SH-SY5Y (cell line): Measurements from ENCODE around the gene GRID2.

Experiments
- GATA2 ChIP-seq: IDR thresholded peaks from 2 replicates; pipeline ENCODE4 v1.6.1; 2011; ENCODE audit warnings: mild to moderate bottlenecking, low read depth, low read length
- GATA3 ChIP-seq: IDR thresholded peaks from 2 replicates; pipeline ENCODE4 v1.6.1; 2011; ENCODE audit warnings: low read depth, mild to moderate bottlenecking, low read length, moderate library complexity

DNA sequence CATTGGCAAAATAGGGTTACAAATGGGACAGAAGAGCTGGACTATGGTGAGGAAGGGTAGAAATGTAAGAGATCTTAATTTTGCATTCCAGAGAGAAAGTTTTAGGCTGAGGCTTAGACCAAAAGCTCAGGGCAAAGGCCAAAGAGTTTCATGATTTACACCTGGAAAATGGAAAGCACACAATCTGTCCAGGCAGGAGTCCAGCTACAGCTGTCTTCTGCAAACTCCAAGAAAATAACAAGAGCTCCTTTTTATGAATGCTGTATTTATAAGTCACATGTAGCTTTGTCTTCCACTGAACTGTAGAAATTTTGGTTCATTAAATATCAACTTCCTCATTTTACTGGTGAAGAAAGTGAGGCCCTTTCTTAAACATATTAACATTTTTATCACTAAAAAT, 1236.8 kb downstream of the GRID2 start:
- no peak for TF ChIP-seq GATA2
- no peak for TF ChIP-seq GATA3
